HG03469 (cell line): ENCODE measurements around the gene EXOC1.
"Not testable (repeated sequence)": the region's sequence is repeated elsewhere in the genome, so short reads cannot be mapped to it uniquely, and the experiment has no call there.

Experiments used
- ATAC-seq: cut with Tn5 transposase; IDR thresholded peaks from one replicate; pipeline ENCODE4 v1.9.1; 2021; ENCODE audit warnings: mild to moderate bottlenecking, moderate library complexity, moderate number of reproducible peaks; ENCODE audit not compliant: unreplicated experiment

EXOC1 gene

GRCh38 chr4:55853484-55854046, at the start of gene EXOC1:
TSS of gene EXOC1 (plus strand) at chr4:55853648. CDS start at chr4:55858324, 4,676 bp downstream.
- peak; percentile 96 for ATAC-seq

GRCh38 chr4:55807556-55807955, 45.9 kb upstream of the EXOC1 start:
- ATAC-seq = no peak

- no peak for ATAC-seq
Measured at GRCh38 chr4:55808186-55808585, 45.3 kb upstream of the EXOC1 start.

- no peak for ATAC-seq
Measured at GRCh38 chr4:55808632-55809031, 44.8 kb upstream of the EXOC1 start.

GRCh38 chr4:55817691-55818090, 35.8 kb upstream of the EXOC1 start:
- ATAC-seq = no peak

- ATAC-seq = no peak
Measured at GRCh38 chr4:55819634-55820033, 33.8 kb upstream of the EXOC1 start, which contains the start of gene EXOC1L. TSS of gene EXOC1L (plus strand) at chr4:55819790. CDS start at chr4:55820027, 237 bp downstream.

- no peak for ATAC-seq
Measured at GRCh38 chr4:55820279-55820678, 33.2 kb upstream of the EXOC1 start.

GRCh38 chr4:55822329-55822728, 31.1 kb upstream of the EXOC1 start:
- ATAC-seq = no peak

GRCh38 chr4:55824865-55825264, 28.6 kb upstream of the EXOC1 start:
- no peak for ATAC-seq

- ATAC-seq = no peak
Measured at GRCh38 chr4:55826986-55827385, 26.5 kb upstream of the EXOC1 start.

- no peak for ATAC-seq
Measured at GRCh38 chr4:55827582-55827981, 25.9 kb upstream of the EXOC1 start.

GRCh38 chr4:55830048-55830447, 23.4 kb upstream of the EXOC1 start:
- no peak for ATAC-seq

- no peak for ATAC-seq
Measured at GRCh38 chr4:55830716-55831115, 22.7 kb upstream of the EXOC1 start.

GRCh38 chr4:55834086-55834795, 19.2 kb upstream of the EXOC1 start:
- ATAC-seq = no peak

- ATAC-seq = no peak
Measured at GRCh38 chr4:55837903-55838302, 15.5 kb upstream of the EXOC1 start.

GRCh38 chr4:55838356-55838755, 15.1 kb upstream of the EXOC1 start:
- ATAC-seq = no peak

- no peak for ATAC-seq
Measured at GRCh38 chr4:55838952-55839351, 14.5 kb upstream of the EXOC1 start.

GRCh38 chr4:55840956-55841355, 12.5 kb upstream of the EXOC1 start:
- ATAC-seq = no peak

- ATAC-seq = not testable (repeated sequence)
Measured at GRCh38 chr4:55841373-55842239, 11.8 kb upstream of the EXOC1 start.

GRCh38 chr4:55842312-55842711, 11.1 kb upstream of the EXOC1 start:
- ATAC-seq = not testable (repeated sequence)

GRCh38 chr4:55849724-55850123, 3.7 kb upstream of the EXOC1 start:
- ATAC-seq = no peak

- ATAC-seq = no peak
Measured at GRCh38 chr4:55851885-55852284, 1.6 kb upstream of the EXOC1 start.
